MV-4-11 (cell line): ENCODE data around the gene ANO4.

Experiments used
- DNase-seq: peaks from one replicate; lab custom pipeline; 2025; lab: John Stamatoyannopoulos, UW

ANO4 gene

DNA sequence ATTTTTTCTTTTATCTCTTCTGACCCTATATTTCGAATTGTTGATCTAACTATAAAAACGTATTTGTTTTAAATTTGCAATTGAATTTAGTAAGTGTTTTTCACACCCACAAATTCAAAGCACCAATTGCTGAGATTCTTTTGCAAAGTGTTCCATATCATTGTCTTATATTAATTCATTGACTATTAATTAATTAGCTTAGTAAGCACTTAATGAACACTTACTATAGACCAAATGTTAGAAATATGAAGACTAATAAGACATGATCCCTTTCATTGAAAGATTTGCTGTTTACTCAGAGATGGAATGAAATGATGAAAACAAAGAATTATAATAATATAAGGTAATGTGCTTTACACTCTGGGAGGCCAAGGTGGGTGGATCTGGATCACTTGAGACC is 14.2 kb downstream of the ANO4 start:
- DNase-seq: no peak

DNA sequence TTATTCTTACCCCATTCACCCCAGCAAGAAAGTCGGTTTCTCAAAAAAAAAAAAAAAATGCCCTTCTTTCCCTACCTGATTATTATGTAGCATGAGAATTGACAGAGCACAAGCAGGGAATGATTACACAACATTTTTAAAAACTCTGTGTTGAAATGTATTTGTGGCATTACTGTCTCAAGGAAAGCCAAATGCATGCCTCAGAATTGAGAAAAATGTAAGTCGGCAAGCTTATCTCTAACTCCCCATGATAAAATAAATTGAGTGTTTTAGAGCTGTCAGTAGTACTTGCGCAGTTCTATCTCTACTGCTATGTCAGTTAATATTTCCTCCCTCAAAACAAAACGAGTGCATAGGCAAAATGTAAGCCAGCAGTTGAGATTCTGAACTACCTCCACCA is 25.7 kb downstream of the ANO4 start:
- DNase-seq: no peak

GRCh38 chr12:100823963-100824362 is 29.4 kb downstream of the ANO4 start:
- DNase-seq: no peak

GRCh38 chr12:100824476-100824875 is 29.9 kb downstream of the ANO4 start:
- DNase-seq: no peak

- DNase-seq: peak; percentile 21
Measured at GRCh38 chr12:100826323-100826722, 31.7 kb downstream of the ANO4 start.

DNA sequence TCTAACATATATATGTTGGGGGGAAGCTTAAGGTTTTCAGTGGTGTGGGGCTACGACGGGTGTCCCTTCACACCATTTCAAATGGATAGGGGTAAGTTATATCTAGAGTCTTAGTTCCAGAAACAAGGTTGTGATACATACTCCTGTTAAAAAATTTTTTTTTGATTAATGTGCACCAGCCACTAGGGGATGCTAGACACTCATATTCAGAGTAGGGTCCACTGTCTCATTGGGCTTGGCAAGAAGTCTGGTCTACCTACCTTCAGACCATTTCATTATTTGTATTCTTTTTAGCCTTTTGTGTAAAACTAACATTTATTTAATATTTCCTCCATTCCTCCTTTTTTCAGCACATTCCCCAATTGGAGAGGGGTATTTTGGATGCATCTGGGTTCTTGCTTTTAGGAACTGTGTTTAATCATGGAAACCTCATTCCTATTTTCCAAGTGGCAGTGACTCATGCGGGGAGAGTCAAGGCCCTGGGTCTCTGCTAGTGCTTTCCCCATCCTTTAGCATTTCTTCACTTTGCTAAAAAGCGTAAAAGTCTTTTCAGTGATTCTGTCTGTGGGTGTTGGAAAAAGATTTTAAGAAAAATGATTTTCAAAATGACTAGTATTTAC is 33.4 kb downstream of the ANO4 start:
- peak; percentile 7 for DNase-seq

DNA sequence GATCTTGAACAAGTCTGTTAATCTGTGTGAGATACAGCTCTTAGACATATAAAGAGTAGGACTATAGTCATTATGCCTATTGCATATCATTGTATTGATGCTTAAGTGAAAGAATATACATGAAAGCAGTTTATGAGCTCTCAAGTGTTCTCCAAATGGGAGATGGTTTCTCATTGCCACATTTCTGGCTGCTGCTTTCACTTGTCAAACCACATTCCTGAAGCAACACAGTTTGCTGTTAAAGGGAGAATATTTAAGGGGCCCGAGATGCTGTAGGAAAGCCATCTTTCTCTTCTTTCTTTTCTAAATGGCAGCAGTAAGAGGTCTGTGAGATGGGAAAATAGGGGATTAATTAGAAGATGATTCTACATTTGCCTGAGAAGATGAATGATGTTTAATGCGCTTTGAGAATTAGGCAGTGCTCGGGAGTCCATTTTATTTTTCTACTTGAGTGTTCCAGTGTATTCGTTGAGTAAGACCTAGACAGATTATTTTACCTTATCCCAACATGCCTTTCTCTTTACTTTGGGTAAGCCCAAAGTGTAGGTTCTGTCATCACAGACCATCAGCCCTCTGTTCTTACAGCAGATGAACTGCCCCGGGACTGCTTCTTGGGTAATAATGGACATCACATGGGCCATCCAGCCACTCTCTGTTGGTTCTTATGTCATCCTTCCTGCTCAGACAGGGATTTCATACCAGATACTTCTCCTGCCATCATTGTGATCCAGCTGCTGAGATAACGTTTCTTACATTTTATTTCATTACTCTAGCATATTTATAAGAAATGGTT is 35.6 kb downstream of the ANO4 start:
- DNase-seq: no peak

DNA sequence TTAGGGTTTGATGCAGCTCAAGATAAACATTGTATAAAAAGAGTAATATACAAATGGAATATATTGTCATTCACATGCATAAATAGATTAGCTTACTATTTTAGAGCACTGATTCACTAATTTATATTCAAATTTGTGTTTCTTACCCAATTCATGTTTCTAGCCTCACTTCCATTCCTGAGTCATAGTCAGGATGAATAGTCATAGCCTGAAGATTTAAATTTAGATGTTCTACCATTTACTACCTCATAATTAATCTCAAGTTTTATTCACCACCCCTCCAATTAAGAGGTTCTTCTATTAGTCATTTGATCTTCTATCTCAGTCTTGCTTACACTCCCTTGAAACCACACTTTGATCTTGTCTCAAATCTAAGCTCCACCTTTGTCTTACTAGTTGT is 38.7 kb downstream of the ANO4 start:
- no peak for DNase-seq

DNA sequence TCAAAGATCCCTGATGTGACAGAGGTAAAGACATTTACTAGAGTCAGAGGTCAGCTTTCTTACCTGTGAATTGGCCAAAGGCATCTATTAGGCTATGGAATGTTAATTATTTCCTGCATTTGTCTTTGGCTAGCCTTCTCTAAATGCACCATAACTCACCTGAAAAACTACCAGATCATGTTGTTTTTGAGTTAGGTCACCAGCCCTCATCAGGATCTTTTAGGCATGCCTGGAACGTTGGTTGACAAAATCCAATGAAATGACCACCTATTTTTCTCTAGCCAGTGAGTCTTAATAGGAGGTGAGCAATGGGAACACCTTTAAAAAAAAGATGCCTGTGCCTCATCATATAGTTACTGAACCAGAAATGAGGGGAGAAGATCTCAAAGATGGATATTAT is 46.2 kb downstream of the ANO4 start:
- DNase-seq: no peak

- no peak for DNase-seq
Measured at GRCh38 chr12:100842156-100842555, 47.6 kb downstream of the ANO4 start.

DNA sequence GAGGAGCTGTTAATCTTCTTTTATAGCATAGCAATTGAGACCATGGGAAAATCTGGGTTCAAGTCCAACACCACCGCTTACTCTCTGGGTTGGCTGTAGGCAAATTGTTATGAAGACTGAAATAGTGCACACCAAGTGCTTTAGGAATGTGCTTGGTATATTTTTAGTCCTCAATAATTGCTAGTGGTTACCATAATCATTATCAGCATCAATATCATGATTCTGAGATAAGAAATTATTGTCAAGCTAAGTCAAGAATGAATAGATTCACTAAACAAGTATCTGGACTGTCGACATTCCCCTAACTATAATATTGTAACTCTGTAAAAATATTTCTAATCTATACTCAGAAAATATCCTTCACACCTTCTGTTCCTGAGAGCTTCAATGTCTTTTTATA is 48.5 kb downstream of the ANO4 start:
- no peak for DNase-seq

GRCh38 chr12:100845095-100845494 is 50.5 kb downstream of the ANO4 start:
- peak; percentile 5 for DNase-seq

GRCh38 chr12:100851637-100852036 is 57.1 kb downstream of the ANO4 start:
- no peak for DNase-seq

DNA sequence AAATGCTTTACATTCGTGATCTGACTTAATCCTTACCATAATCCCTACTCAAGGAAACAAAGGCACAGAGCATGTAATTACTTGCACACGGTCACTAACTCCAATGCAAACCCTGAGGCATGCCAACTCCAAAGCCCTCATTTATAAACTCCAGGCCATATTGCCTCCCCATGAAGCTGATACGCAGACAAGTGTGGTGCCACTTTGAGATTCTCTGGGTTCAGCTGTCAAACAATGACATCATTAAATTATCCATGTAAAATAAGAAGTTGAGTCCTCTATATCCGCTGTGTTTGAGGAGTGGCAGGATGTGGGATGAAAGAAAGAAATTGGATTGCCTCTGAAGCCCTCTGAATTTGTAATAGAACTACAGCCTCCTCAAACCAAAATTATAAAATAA is 62.8 kb downstream of the ANO4 start:
- no peak for DNase-seq

DNA sequence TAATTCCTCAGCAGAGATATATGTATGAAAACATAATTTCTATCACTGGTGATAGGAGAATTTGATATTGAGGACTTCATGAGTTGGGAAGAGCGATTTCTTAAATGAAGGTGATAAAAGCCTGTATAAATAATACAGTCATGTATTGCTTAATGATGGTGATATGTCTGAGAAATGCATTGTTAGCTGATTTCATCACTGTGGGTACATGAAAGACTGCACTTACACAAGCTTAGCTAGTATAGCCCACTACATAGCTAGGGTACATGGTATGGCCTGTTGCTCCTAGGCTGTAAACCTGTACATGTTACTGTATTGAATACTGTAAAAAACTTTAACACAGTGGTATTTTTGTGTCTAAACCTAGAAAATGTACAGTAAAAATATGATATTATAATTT is 63.4 kb downstream of the ANO4 start:
- no peak for DNase-seq

GRCh38 chr12:100858656-100859055 is 64.1 kb downstream of the ANO4 start:
- no peak for DNase-seq

DNA sequence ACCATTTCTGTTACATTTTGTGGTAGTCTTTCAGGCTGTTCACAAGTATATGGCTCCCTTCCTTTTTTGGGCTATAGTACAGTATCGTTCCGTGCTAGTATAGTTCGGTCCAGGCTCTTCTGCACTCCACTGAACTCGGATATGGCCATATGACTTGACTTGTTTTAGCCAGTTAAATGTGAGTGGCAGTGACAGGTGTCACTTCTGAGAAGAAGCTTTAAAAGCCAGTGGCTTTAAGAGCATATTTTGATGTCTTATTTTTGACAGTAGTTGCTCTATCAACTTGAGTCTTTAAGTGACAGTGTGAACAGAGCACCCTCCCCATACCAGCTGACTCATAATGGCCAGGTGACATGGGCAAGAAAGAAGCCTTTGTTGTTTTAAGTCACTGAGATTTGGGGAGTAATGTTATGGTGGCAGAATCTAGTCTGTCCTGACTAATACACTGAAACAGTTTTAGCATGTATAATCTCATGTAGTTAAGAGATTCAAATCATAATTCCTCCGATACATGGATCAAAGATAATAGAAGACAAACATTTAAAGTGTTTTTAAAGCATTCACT is 64.6 kb downstream of the ANO4 start:
- no peak for DNase-seq

GRCh38 chr12:100860611-100861010 is 66.0 kb downstream of the ANO4 start:
- no peak for DNase-seq

DNA sequence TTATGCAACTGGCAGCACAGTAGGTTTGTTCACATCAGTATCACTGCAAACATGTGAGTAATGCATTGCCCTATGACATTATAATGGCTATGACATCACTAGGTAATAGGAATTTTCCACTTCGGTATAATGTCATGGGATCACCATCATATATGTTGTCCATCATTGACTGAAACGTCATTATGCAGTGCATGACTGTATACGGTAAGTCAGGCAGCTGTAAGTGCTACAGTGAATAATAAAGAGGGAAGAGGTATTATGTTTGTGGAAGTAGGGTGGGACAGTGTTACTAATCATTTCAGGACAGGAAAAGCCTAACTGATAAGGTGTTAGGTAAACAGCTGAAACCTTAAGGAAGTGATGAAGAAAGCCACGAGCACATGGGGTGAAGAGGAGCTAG is 68.1 kb downstream of the ANO4 start:
- DNase-seq: no peak

DNA sequence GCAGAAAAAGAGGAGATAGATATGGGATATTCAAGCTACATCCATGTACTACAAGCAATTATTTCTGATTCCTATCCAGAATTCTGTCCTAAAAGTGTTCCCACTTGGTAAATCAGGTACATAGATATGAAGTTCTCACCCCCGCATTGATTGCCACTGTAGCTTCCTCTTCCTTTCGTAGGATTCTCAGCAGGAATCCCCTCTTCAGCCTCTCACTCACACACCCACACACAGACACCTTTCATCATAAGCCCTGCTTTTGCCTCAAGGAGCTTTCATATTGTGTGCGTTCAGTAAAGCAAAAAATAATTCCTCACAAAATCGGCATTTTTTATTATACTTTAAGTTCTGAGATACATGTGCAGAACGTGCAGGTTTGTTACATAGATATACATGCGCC is 69.8 kb downstream of the ANO4 start:
- DNase-seq: no peak

GRCh38 chr12:100867639-100868393 is 73.2 kb downstream of the ANO4 start:
- no peak for DNase-seq

DNA sequence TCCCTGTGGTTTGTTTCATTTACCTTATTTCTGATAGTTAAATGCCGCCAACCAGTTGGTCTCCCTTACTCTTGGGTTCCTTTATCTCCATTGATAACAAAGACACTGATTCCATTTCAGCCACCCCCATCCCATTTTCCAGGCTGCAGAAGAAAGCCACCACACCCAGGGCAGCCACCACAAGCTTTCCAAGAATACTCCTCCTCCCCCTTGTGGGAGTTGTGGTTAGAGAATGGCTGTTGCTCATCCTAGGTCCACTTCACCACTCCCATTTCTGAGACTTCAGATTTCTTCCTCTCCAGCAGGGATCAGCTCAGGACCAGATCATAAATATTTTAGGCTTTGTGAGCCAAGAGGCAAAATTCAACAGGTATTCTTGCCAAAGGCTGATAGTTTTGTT is 73.9 kb downstream of the ANO4 start:
- no peak for DNase-seq

DNA sequence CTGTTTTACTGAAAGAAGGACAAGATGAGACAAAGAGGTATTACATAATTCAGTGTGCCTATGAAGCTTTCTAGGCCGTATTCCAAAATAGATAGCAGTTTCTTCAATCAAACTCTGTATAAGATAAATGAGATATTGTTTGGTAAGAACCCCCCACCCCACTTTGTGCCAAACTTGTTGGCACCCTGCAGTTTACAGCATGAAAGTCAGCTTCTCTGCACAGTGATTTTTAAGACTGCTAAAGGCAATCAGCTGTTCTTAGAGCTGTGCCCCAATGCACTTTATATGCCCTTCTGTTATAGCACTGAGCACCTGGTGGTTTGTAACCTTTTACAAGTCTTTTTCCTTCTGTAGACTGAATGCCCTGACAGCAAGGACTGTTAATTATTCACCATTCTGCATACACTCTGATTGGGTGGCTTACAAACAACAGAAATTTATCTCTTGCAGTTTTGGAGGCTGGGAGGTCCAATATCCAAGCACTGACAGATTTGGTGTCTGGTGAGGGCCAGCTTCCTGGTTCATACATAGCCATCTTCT is 76.7 kb downstream of the ANO4 start:
- DNase-seq: no peak
